Fibroblast of lung (primary cell): Measurements from ENCODE around the gene SLC8A3. TPM values are rescaled to one million over a fixed set of nuclear protein-coding genes. Genes with fewer than 3 reads are reported as not detected.

Source experiments
- DNase-seq, 2 donors: peaks; one replicate each; pipeline versions ENCODE4 v3.0.0 to v3.0.0-alpha.2; 2010; ENCODE audit warnings: low read depth in 2 of 2
- H2AFZ ChIP-seq: 2 replicates; pipeline ENCODE4 v1.5.1; 2012; ENCODE audit warnings: low read length, control low read depth, inconsistent platforms
- H3K27ac ChIP-seq: 2 replicates; pipeline ENCODE4 v1.5.1; 2011; ENCODE audit warnings: low read length, control low read depth; ENCODE audit not compliant: insufficient read depth
- H3K27me3 ChIP-seq: 2 replicates; pipeline ENCODE4 v1.5.1; 2011; ENCODE audit warnings: mild to moderate bottlenecking, low read length; ENCODE audit not compliant: control insufficient read depth, insufficient read depth
- H3K36me3 ChIP-seq: 2 replicates; pipeline ENCODE4 v1.5.1; 2011; ENCODE audit warnings: low read length; ENCODE audit not compliant: control insufficient read depth, insufficient read depth
- H3K4me1 ChIP-seq: 2 replicates; pipeline ENCODE4 v1.5.1; 2011; ENCODE audit warnings: low read length; ENCODE audit not compliant: control insufficient read depth, insufficient read depth; ENCODE audit errors: extremely low read depth
- H3K4me2 ChIP-seq: 2 replicates; pipeline ENCODE4 v1.5.1; 2011; ENCODE audit warnings: low read length, control low read depth; ENCODE audit not compliant: insufficient read depth; ENCODE audit errors: extremely low read depth
- H3K4me3 ChIP-seq, 4 experiments: fragments of 200-600 bp in 1 of 4; sonication (generic) in 1 of 4; replicated peaks in 1 of 4; 2 replicates each; pipeline ENCODE4 v1.5.1; 2011 to 2016; ENCODE audit warnings: low read length in 4 of 4, low read depth in 3 of 4, mild to moderate bottlenecking in 3 of 4, control low read depth in 2 of 4, inconsistent platforms in 1 of 4, mixed read lengths in 1 of 4; ENCODE audit not compliant: insufficient read depth in 1 of 4; ENCODE audit errors: control extremely low read depth in 1 of 4
- H3K79me2 ChIP-seq: 2 replicates; pipeline ENCODE4 v1.5.1; 2012; ENCODE audit warnings: mild to moderate bottlenecking, low read length, inconsistent platforms; ENCODE audit not compliant: control insufficient read depth, insufficient read depth
- H3K9ac ChIP-seq: 2 replicates; pipeline ENCODE4 v1.5.1; 2011; ENCODE audit warnings: mild to moderate bottlenecking, low read length, control low read depth; ENCODE audit not compliant: insufficient read depth
- H3K9me3 ChIP-seq: 2 replicates; pipeline ENCODE4 v1.5.1; 2012; ENCODE audit warnings: low read depth, low read length; ENCODE audit not compliant: control insufficient read depth, insufficient read depth
- H4K20me1 ChIP-seq: 2 replicates; pipeline ENCODE4 v1.5.1; 2011; ENCODE audit warnings: low read length; ENCODE audit not compliant: control insufficient read depth, insufficient read depth; ENCODE audit errors: extremely low read depth
- CTCF ChIP-seq, 2 donors: IDR thresholded peaks in 1 of 2; conservative IDR thresholded peaks in 1 of 2; 1 replicate in 1 of 2; 2 replicates in 1 of 2; pipeline ENCODE4 v1.5.1; 2011 to 2012; ENCODE audit warnings: low read length in 2 of 2, control low read depth in 1 of 2, inconsistent platforms in 1 of 2, low read depth in 1 of 2, mild to moderate bottlenecking in 1 of 2
- EZH2 ChIP-seq: IDR thresholded peaks from 2 replicates; pipeline ENCODE4 v1.5.1; 2012; ENCODE audit warnings: low read length, control low read depth, mild to moderate bottlenecking; ENCODE audit errors: missing control alignments
- polyA plus RNA-seq, 2 donors: library from polyadenylated mRNA; depleted of rRNA in 1 of 2; stranded (reverse) in 1 of 2; unstranded in 1 of 2; fragments of >200 nt; gene quantifications; 2 replicates each; pipeline ENCODE4 v1.2.1, GENCODE V29; 2011 to 2012; ENCODE audit warnings: missing spikeins in 1 of 2
- total RNA-seq: library from RNA; depleted of rRNA; stranded (reverse); fragments of >200 nt; gene quantifications from 2 replicates; pipeline ENCODE4 v1.2.1, GENCODE V29; 2014

The SLC8A3 gene
- total and polyA plus RNA-seq, 2 donors (not counting 1 experiment from before 2014, with no cell fraction given), result under 0.01 to 0.03 TPM

- Histone ChIP-seq H3K4me2 (no peak overlapping the region), H4K20me1 (no peaks in the 10 kb centered on the region), H3K79me2 (no peaks in the 10 kb centered on the region), H3K9me3 (no peaks in the 10 kb centered on the region), H3K4me3 (no peak overlapping the region), H3K36me3 (no peaks in the 10 kb centered on the region), H3K27me3 (no peaks in the 10 kb centered on the region), H3K27ac (no peak overlapping the region), H3K4me1 (no peaks in the 10 kb centered on the region), H2AFZ (no peak overlapping the region), H3K9ac (no peak overlapping the region)
- peak; percentile 9 to 41 for DNase-seq
- TF ChIP-seq EZH2, result no peak
- TF ChIP-seq CTCF (conservative IDR thresholded peaks at IDR 0.05 in 1 of 2, IDR thresholded peaks at IDR 0.05 in 1 of 2; ENCODE audit: low read depth in 1 of 2, low read length in 2 of 2), result no peak
Measured at GRCh38 chr14:70052990-70053389, 135.8 kb downstream of the SLC8A3 start.

GRCh38 chr14:70050136-70050535 lies 138.6 kb downstream of the SLC8A3 start:
- H3K36me3 ChIP-seq, result no peaks in the 10 kb centered on the region
- no peak overlapping the region for H3K4me3 ChIP-seq
- H3K27me3 ChIP-seq, result no peaks in the 10 kb centered on the region
- TF ChIP-seq EZH2 (no peak), CTCF (conservative IDR thresholded peaks at IDR 0.05 in 1 of 2, IDR thresholded peaks at IDR 0.05 in 1 of 2; ENCODE audit: low read depth in 1 of 2, low read length in 2 of 2) (no peak)
- H3K27ac ChIP-seq, result no peak overlapping the region
- no peak for DNase-seq
- no peaks in the 10 kb centered on the region for H3K79me2 ChIP-seq
- no peak overlapping the region for H2AFZ ChIP-seq
- no peaks in the 10 kb centered on the region for H4K20me1 ChIP-seq
- no peaks in the 10 kb centered on the region for H3K4me1 ChIP-seq
- H3K9me3 ChIP-seq, result no peaks in the 10 kb centered on the region
- H3K4me2 ChIP-seq, result no peak overlapping the region
- no peak overlapping the region for H3K9ac ChIP-seq

- no peak overlapping the region for H3K4me3 ChIP-seq
- DNase-seq, result no peak
- no peak overlapping the region for H3K27ac ChIP-seq
Measured at GRCh38 chr14:70049605-70050004, 139.1 kb downstream of the SLC8A3 start.

More at GRCh38 chr14:70049605-70050004, 139.1 kb downstream of the SLC8A3 start:
- Histone ChIP-seq H3K9me3 (no peaks in the 10 kb centered on the region), H2AFZ (no peak overlapping the region), H3K4me2 (no peak overlapping the region), H3K27me3 (no peaks in the 10 kb centered on the region), H3K36me3 (no peaks in the 10 kb centered on the region), H4K20me1 (no peaks in the 10 kb centered on the region), H3K79me2 (no peaks in the 10 kb centered on the region), H3K4me1 (no peaks in the 10 kb centered on the region), H3K9ac (no peak overlapping the region)
- TF ChIP-seq CTCF (conservative IDR thresholded peaks at IDR 0.05 in 1 of 2, IDR thresholded peaks at IDR 0.05 in 1 of 2; ENCODE audit: low read depth in 1 of 2, low read length in 2 of 2), result no peak
- no peak for TF ChIP-seq EZH2
